Ammon's horn (tissue), 1 donor: ENCODE measurements around the gene FHOD3.

Experiments used
- DNase-seq: peaks from one replicate; pipeline ENCODE4 v3.0.0-alpha.2; 2016; ENCODE audit warnings: low spot score

FHOD3 gene

GRCh38 chr18:36322734-36323133, 25.2 kb downstream of the FHOD3 start:
- no peak for DNase-seq

GRCh38 chr18:36323421-36323820, 25.9 kb downstream of the FHOD3 start:
- DNase-seq = no peak

GRCh38 chr18:36325846-36326245, 28.3 kb downstream of the FHOD3 start:
- no peak for DNase-seq

- DNase-seq = no peak
These were observed 29.3 kb downstream of the FHOD3 start for GRCh38 chr18:36326771-36327170.

GRCh38 chr18:36327352-36328316, 30.1 kb downstream of the FHOD3 start:
- no peak for DNase-seq

GRCh38 chr18:36328385-36328858, 30.9 kb downstream of the FHOD3 start:
- no peak for DNase-seq

- DNase-seq = no peak
These were observed 31.4 kb downstream of the FHOD3 start for GRCh38 chr18:36328916-36329315.

GRCh38 chr18:36329684-36330434, 32.3 kb downstream of the FHOD3 start:
- DNase-seq = no peak

- no peak for DNase-seq
These were observed 33.0 kb downstream of the FHOD3 start for GRCh38 chr18:36330435-36331052.

GRCh38 chr18:36331521-36331971, 34.0 kb downstream of the FHOD3 start:
- DNase-seq = no peak

- DNase-seq = no peak
These were observed 35.9 kb downstream of the FHOD3 start for GRCh38 chr18:36333414-36333813.

- no peak for DNase-seq
These were observed 37.3 kb downstream of the FHOD3 start for GRCh38 chr18:36334798-36335197.

GRCh38 chr18:36335476-36336279, 38.2 kb downstream of the FHOD3 start:
- no peak for DNase-seq

- DNase-seq = no peak
These were observed 40.3 kb downstream of the FHOD3 start for GRCh38 chr18:36337679-36338402.

GRCh38 chr18:36338403-36338933, 41.0 kb downstream of the FHOD3 start:
- no peak for DNase-seq

GRCh38 chr18:36340246-36340645, 42.7 kb downstream of the FHOD3 start:
- no peak for DNase-seq

- no peak for DNase-seq
These were observed 44.4 kb downstream of the FHOD3 start for GRCh38 chr18:36341944-36342343.

- no peak for DNase-seq
These were observed 50.8 kb downstream of the FHOD3 start for GRCh38 chr18:36348331-36348730.

GRCh38 chr18:36348971-36349417, 51.5 kb downstream of the FHOD3 start:
- no peak for DNase-seq

- no peak for DNase-seq
These were observed 52.0 kb downstream of the FHOD3 start for GRCh38 chr18:36349552-36349951.
